NCI-H524 (cell line): ENCODE data around the gene SRSF9.
A peak's percentile ranks its signal among the peaks of the same experiment; 100 is the strongest.
"Not testable (repeated sequence)": the region's sequence is repeated elsewhere in the genome, so short reads cannot be mapped to it uniquely, and the experiment has no call there.

Source experiments
- DNase-seq, 2 experiments: peaks; one replicate each; lab custom pipeline; 2025; lab: John Stamatoyannopoulos, UW

The SRSF9 gene, protein sequence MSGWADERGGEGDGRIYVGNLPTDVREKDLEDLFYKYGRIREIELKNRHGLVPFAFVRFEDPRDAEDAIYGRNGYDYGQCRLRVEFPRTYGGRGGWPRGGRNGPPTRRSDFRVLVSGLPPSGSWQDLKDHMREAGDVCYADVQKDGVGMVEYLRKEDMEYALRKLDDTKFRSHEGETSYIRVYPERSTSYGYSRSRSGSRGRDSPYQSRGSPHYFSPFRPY

GRCh38 chr12:120469450-120470149 lies at the start of gene SRSF9:
Gene SRSF9, minus strand, starts transcription at chr12:120469748. Its CDS starts 139 bp downstream, at chr12:120469609.
- DNase-seq = peak; percentile 86 to 94

GRCh38 chr12:120519324-120519723 lies 49.8 kb upstream of the SRSF9 start:
- DNase-seq = not testable (repeated sequence)

- DNase-seq = no peak
These were observed 45.9 kb upstream of the SRSF9 start for GRCh38 chr12:120515496-120515895.

GRCh38 chr12:120514002-120514401 lies 44.5 kb upstream of the SRSF9 start:
- no peak for DNase-seq

DNA sequence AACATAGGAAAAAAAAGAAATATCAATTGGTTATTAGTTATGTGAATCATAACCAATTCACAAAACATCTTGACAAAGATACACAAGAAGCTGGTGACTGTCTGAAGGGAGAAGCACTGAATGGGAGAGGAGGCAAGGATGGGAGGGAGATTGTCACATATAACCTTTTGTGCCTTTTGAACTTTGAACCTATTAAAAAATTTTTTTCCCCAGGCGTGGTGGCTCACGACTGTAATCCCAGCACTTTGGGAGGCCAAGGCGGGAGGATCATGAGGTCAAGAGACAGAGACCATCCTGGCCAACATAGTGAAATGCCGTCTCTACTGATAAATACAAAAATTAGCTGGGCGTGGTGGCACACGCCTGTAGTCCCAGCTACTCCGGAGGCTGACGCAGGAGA lies 39.0 kb upstream of the SRSF9 start:
- no peak for DNase-seq

DNA sequence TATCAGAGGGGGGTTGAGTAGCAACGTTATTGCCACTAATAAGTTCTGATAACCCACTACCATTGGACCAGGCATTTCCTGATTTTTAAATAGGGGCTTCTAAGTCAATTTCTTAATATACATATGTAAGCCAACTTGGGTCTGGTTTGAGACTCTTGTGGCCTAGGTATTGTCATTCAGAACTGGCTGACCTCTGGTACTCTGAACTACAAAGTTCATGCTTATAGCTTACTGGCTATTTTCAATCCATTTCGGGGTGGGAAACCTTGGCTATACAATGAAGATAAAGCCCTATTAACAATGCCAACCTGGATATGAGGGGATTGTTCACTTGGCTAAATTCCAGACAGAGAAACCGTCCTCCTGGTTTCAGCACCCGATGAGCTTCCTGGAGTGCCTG lies 35.0 kb upstream of the SRSF9 start:
- no peak for DNase-seq

GRCh38 chr12:120500581-120500980 lies 31.0 kb upstream of the SRSF9 start:
- no peak for DNase-seq

- DNase-seq = no peak
These were observed 29.4 kb upstream of the SRSF9 start for GRCh38 chr12:120498870-120499515.

DNA sequence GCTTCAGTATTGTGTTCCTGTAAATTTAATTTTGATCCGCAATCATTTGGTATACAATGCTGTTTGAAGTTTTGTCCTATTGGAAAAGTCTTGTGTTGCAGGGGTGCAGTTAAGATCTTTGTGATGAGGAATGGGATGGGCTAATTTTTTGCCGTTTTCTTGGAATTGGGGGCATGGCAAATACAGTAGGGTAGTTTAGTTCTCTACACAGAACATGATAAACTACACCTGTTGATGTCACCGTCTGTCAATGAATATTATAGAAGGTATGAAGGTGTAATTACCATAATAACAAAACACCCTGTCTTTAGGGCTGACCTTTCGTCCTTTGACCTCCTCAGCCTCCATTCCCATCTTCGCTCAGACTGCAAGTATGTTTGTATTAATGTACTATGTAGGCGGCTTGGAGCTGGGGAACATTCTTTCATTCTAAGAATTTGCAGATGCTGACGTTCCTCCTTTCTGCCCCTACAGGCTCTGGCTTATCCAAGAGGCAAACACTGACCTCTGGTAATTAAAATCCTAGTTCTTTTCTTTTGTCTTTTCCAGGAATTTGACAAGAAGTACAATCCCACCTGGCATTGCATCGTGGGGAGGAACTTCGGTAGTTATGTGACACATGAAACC lies 28.1 kb upstream of the SRSF9 start:
- no peak for DNase-seq

GRCh38 chr12:120496413-120497340 lies 27.1 kb upstream of the SRSF9 start:
- DNase-seq = peak; percentile 50 to 69

GRCh38 chr12:120495731-120496412 lies 26.3 kb upstream of the SRSF9 start, which contains the start of gene DYNLL1:
Gene DYNLL1, plus strand, starts transcription at chr12:120496113. Its CDS starts 309 bp downstream, at chr12:120496422.
- peak; percentile 91 to 96 for DNase-seq

GRCh38 chr12:120495186-120495730 lies 25.7 kb upstream of the SRSF9 start:
- DNase-seq = no peak

DNA sequence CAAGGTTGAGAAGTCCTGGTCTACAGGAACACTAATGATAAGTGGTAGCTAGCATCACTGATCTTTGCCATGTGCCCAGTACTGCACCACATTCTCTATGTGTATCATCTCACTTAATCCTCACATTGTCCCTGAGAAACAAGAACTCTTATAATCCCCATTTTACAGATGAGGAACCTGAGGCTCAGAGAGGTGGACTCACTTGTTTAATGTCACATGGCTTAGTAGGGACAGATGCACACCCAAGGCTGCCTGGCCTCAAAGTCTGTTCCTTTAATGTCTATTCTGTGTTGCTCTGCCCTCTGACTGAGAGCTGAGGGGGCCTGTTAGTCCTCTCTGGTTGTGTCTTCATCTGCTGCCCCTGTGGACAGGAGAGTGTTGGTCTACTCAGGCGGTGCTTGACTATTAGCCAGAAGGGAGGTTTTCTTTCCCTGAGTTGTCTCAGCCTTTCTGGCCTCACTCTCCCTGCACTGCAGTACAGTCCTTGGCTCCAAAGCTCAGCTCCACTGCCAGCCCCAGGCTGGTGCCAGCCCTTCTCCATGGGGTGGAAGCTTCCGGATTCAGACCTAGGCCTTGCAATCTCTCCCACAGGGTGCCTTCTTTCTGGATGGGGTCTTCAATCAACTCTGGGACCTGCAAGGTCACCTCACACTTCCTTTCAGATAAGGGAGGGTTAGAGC lies 21.4 kb upstream of the SRSF9 start:
- DNase-seq = no peak

DNA sequence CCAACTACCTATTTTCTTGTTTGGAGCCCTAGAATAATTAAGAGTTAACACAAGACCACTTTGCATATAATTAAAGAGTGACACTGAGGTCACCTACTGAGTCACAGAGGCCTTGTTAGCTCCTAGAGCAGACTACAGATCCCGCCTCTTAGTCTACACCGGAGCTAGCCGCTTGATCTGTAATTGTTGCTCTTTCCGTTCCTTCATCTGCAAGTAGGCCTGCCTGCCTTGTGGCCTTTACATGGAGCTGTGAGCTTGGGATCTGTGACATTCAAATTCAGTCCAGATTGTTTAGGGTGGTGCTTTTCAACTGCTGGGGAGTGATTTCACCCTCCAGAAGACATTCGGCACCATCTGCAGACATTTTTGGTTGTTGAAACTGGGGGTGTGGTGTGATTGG lies 20.8 kb upstream of the SRSF9 start:
- no peak for DNase-seq

DNA sequence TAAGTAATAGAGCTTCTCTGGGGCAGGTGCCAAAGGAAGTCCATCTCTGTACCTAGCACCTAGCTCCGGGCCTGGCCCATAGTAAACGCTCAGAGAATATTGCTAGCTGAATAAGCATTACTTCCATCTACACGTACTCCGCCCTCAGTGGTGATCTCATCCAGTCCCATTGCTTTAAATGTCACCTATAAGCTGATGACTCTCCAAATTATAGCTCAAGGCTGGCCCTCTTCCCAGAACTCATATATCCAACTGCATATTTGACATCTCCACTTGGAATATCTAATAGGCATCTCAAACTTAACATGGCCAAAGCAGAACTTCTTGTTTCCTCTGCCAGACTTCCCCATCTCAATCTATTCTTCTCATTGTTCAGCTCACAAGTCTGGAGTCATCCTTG lies 19.5 kb upstream of the SRSF9 start:
- DNase-seq = no peak

- DNase-seq = no peak
These were observed 18.6 kb upstream of the SRSF9 start for GRCh38 chr12:120488057-120488640.

DNA sequence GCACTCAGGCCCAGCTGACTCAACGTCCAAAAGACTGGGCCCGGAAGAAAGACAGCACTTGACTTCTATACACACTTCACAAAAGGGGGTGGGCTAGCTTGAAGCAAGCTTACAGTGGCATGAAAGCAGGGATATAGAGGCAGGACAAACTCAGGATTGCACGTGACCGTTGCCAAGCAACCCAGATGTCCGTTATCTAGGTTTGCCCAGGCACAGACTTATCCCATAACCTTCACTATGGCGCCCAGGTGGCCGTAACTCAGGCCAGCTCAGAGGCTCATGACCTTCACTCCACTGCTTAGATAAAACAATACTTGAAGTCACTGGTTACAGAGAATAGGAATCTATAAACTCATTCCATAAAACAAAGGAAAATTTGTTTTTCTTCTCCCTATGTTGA lies 18.0 kb upstream of the SRSF9 start:
- DNase-seq = not testable (repeated sequence)

GRCh38 chr12:120485961-120486881 lies 16.7 kb upstream of the SRSF9 start:
- no peak for DNase-seq

- DNase-seq = no peak
These were observed 14.1 kb upstream of the SRSF9 start for GRCh38 chr12:120483621-120484020.
